ENCODE data around the gene GNAQ. TPM values are rescaled to one million over a fixed set of nuclear protein-coding genes. Genes with fewer than 3 reads are reported as not detected.

Gene GNAQ
- total and polyA plus RNA-seq, 10 donors, result 4.4 to 52.3 (median 31.2) TPM

DNA sequence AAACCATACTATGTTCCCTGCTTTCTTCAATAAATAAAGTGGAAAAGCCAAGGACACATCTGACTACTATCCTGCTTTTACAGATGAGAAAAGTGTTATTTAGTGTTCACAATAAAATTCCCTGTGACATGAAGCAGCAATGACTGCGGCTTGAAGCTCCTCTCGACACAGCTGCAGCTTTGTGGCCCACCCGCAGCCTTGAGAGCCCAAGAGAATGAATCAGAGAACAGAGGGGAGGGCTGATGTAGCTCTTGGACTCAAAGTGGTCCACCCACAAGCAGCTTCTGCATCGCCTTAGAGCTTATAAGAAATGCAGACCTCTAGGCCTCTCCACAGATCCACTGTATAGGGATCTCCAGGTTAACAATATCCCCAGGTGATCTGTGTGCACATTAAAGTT, 202.2 kb downstream of the GNAQ start:
- DNase-seq, result no peak
- Histone ChIP-seq H3K4me3 (no peak overlapping the region), H3K27ac (no peak overlapping the region), H3K36me3 (no peaks in the 10 kb centered on the region), H3K9me3 (no peaks in the 10 kb centered on the region), H3K27me3 (replicated peaks in 1 of 7) (no peaks in the 10 kb centered on the region), H3K4me1 (peaks cover 0 to 51% (median 8%) of the 10 kb centered on the region in 6 donors)
- 86 to 98% (median 95%) methylated on average over 4 of the region's 4 CpGs for WGBS, 5 donors
- intact Hi-C loops (cut with DNase I; ENCODE audit: low total_unique reads), result no loop called here
- TF ChIP-seq, protein P1, sequence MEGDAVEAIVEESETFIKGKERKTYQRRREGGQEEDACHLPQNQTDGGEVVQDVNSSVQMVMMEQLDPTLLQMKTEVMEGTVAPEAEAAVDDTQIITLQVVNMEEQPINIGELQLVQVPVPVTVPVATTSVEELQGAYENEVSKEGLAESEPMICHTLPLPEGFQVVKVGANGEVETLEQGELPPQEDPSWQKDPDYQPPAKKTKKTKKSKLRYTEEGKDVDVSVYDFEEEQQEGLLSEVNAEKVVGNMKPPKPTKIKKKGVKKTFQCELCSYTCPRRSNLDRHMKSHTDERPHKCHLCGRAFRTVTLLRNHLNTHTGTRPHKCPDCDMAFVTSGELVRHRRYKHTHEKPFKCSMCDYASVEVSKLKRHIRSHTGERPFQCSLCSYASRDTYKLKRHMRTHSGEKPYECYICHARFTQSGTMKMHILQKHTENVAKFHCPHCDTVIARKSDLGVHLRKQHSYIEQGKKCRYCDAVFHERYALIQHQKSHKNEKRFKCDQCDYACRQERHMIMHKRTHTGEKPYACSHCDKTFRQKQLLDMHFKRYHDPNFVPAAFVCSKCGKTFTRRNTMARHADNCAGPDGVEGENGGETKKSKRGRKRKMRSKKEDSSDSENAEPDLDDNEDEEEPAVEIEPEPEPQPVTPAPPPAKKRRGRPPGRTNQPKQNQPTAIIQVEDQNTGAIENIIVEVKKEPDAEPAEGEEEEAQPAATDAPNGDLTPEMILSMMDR (IDR thresholded peaks at IDR 0.05 in 8 of 11, conservative IDR thresholded peaks at IDR 0.05 in 3 of 11), result no peak
- TF ChIP-seq POLR2A (IDR thresholded peaks at IDR 0.05), result no peak
- no peak for TF ChIP-seq POLR2AphosphoS5 (IDR thresholded peaks at IDR 0.05)

DNA sequence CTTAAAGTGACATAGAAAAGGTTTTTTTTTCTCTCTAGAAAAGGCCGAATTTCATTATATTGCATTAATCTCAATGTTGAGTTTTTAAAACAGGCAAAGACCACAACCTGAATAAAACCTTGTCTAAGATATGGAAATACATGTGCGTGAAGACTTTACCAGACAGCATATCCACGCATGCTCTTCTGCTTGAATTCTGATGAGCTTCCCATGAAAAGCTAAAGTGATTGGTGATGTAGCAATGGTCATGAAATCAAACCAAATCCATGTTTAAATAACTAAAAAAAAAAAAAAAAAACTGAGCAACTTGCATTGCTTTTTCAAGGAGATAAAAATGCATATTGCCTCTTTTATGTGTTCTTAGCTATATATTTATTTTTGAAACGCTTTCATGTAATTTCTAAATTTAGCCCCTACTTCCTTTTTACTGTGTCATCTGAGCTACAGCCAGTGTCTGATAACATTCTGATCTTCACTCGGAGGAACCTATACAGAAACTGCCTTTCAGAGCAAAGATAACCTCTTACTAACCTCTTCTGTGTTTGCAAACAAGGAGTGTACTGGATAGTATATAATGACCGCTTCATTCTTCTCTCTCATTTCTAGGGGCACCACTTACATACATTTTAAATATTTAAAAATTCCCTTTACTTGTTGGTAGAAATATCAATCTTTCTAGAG, 204.4 kb downstream of the GNAQ start:
- Histone ChIP-seq H3K27me3 (replicated peaks in 1 of 7) (no peaks in the 10 kb centered on the region), H3K9me3 (no peaks in the 10 kb centered on the region), H3K27ac (no peak overlapping the region), H3K4me1 (peaks cover 0 to 49% (median 8%) of the 10 kb centered on the region in 6 donors), H3K36me3 (no peaks in the 10 kb centered on the region), H3K4me3 (no peak overlapping the region)
- intact Hi-C loops (cut with DNase I; ENCODE audit: low total_unique reads), result no loop called here
- TF ChIP-seq, protein P1 (IDR thresholded peaks at IDR 0.05 in 8 of 11, conservative IDR thresholded peaks at IDR 0.05 in 3 of 11), result no peak
- TF ChIP-seq POLR2A (IDR thresholded peaks at IDR 0.05) (no peak), POLR2AphosphoS5 (IDR thresholded peaks at IDR 0.05) (no peak)
- DNase-seq, result no peak
- 49 to 59% (median 54%) methylated on average over 6 of the region's 6 CpGs for WGBS, 5 donors

DNA sequence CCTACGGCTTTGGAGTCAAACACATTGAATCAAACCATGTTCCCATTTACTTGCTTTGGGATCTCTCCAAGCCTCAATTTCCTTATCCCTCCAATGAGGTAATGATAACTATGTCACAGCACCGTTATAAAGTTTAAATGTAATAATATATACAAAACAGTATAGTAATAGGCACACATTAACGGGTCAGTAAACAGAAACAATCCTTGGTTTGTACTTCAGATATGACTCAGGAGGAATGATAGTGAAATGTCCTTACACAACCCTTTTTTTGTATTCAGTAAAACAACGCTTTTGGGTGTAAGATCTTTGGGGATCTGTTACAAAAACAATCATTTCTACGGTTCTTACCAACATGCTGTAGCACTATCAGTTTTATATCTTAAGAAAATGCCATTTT, 205.0 kb downstream of the GNAQ start:
- no peak for TF ChIP-seq POLR2AphosphoS5 (IDR thresholded peaks at IDR 0.05)
- no peak for TF ChIP-seq POLR2A (IDR thresholded peaks at IDR 0.05)
- TF ChIP-seq, protein P1 (IDR thresholded peaks at IDR 0.05 in 8 of 11, conservative IDR thresholded peaks at IDR 0.05 in 3 of 11), result no peak
- intact Hi-C loops (cut with DNase I; ENCODE audit: low total_unique reads), result no loop called here
- no peak for DNase-seq
- Histone ChIP-seq H3K9me3 (no peaks in the 10 kb centered on the region), H3K4me1 (peaks cover 0 to 43% (median 8%) of the 10 kb centered on the region in 6 donors), H3K36me3 (no peaks in the 10 kb centered on the region), H3K27me3 (replicated peaks in 1 of 7) (no peaks in the 10 kb centered on the region), H3K27ac (no peak overlapping the region), H3K4me3 (no peak overlapping the region)
- WGBS, 5 donors, result 86 to 93% (median 89%) methylated on average over 5 of the region's 5 CpGs

DNA sequence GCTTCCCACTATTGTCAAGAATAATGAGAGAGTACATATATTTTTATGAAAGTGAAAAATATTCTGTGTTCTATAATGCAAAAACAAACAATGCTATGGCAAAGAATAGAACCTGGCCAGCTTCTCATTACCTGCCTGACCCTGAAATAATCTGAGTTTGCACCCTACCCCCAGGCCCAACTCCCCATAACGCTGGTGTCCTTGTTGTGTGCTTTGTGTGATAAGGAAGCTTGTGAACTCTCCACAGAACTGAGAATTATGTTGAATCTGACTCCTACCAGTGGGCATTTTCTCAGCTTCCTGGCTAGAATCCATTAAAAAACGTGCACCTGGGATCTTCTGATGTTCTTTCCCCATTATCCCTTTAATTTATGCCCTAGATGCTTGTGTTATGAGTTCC, 205.5 kb downstream of the GNAQ start:
- H3K36me3 ChIP-seq, result no peaks in the 10 kb centered on the region
- TF ChIP-seq POLR2AphosphoS5 (IDR thresholded peaks at IDR 0.05) (no peak), POLR2A (IDR thresholded peaks at IDR 0.05) (no peak)
- TF ChIP-seq, protein P1 (IDR thresholded peaks at IDR 0.05 in 8 of 11, conservative IDR thresholded peaks at IDR 0.05 in 3 of 11), result no peak
- DNase-seq, result no peak
- H3K4me3 ChIP-seq, result no peak overlapping the region
- WGBS, 5 donors, result 71 to 88% (median 73%) methylated on average over 2 of the region's 2 CpGs
- H3K27ac ChIP-seq, result no peak overlapping the region
- H3K27me3 ChIP-seq (replicated peaks in 1 of 7), result no peaks in the 10 kb centered on the region
- intact Hi-C loops (cut with DNase I; ENCODE audit: low total_unique reads), result no loop called here
- peaks cover 0 to 38% (median 8%) of the 10 kb centered on the region in 6 donors for H3K4me1 ChIP-seq
- no peaks in the 10 kb centered on the region for H3K9me3 ChIP-seq
